Smooth muscle cell (in vitro differentiated cells): ENCODE results near the gene FARSA. TPM values are rescaled to one million over a fixed set of nuclear protein-coding genes. Genes with fewer than 3 reads are reported as not detected.
A peak's percentile ranks its signal among the peaks of the same experiment; 100 is the strongest.
"Not testable (repeated sequence)": the region's sequence is repeated elsewhere in the genome, so short reads cannot be mapped to it uniquely, and the experiment has no call there.

Experiments
- DNase-seq: peaks from one replicate; lab custom pipeline; 2025; ENCODE audit not compliant: unreplicated experiment; lab: John Stamatoyannopoulos, UW
- H2AFZ ChIP-seq: fragments of 200-600 bp; sonication (generic); 2 replicates; pipeline ENCODE4 v1.6.0; 2016; ENCODE audit warnings: antibody characterized with exemption, low read depth, mild to moderate bottlenecking
- H3F3A ChIP-seq: fragments of 200-600 bp; sonication (generic); 2 replicates; pipeline ENCODE4 v1.6.0; 2017; ENCODE audit warnings: antibody characterized with exemption, low read depth
- H3K27ac ChIP-seq: fragments of 200-600 bp; sonication (generic); 2 replicates; pipeline ENCODE4 v1.5.1; 2016; ENCODE audit warnings: low read depth, mild to moderate bottlenecking
- H3K27me3 ChIP-seq: fragments of 200-600 bp; sonication (generic); 2 replicates; pipeline ENCODE4 v1.6.1; 2016; ENCODE audit warnings: low read depth, mild to moderate bottlenecking
- H3K36me3 ChIP-seq: fragments of 200-600 bp; sonication (generic); 2 replicates; pipeline ENCODE4 v1.5.1; 2016; ENCODE audit warnings: low read depth
- H3K4me1 ChIP-seq: fragments of 200-600 bp; sonication (generic); 2 replicates; pipeline ENCODE4 v1.5.1; 2016; ENCODE audit warnings: low read depth
- H3K4me2 ChIP-seq: fragments of 200-600 bp; sonication (generic); 2 replicates; pipeline ENCODE4 v1.6.0; 2016; ENCODE audit warnings: mild to moderate bottlenecking
- H3K4me3 ChIP-seq: fragments of 200-600 bp; sonication (generic); 2 replicates; pipeline ENCODE4 v1.5.1; 2016; ENCODE audit warnings: mild to moderate bottlenecking
- H3K79me2 ChIP-seq: fragments of 200-600 bp; sonication (generic); 2 replicates; pipeline ENCODE4 v1.6.0; 2016; ENCODE audit warnings: low read depth, mild to moderate bottlenecking
- H3K9ac ChIP-seq: fragments of 200-600 bp; sonication (generic); 2 replicates; pipeline ENCODE4 v1.6.0; 2016; ENCODE audit warnings: low read depth
- H3K9me3 ChIP-seq: fragments of 200-600 bp; sonication (generic); replicated peaks from 2 replicates; pipeline ENCODE4 v1.5.1; 2016; ENCODE audit warnings: low read depth
- H4K20me1 ChIP-seq: fragments of 200-600 bp; sonication (generic); 2 replicates; pipeline ENCODE4 v1.6.0; 2016; ENCODE audit warnings: low read depth
- WGBS: methylation state at CpG from one replicate; pipeline ENCODE4 v1.1.7; 2016; ENCODE audit warnings: low lambda C conversion rate; 5-methylcytosine and 5-hydroxymethylcytosine counted together
- polyA plus RNA-seq: library from polyadenylated mRNA; unstranded; fragments of >200 nt; fragmentation: Nextera tagmentation; extraction: Ambion mirVana; gene quantifications from 2 replicates; pipeline ENCODE4 v1.2.1, GENCODE V29; 2016
- total RNA-seq: library from RNA; depleted of rRNA; stranded (reverse); fragments of >200 nt; gene quantifications from 2 replicates; pipeline ENCODE4 v1.2.3, GENCODE V29; 2014
- TF ChIP-seq, protein P1 (sequence below): fragments of 200-600 bp; sonication (generic); IDR thresholded peaks from 2 replicates; pipeline ENCODE4 v1.5.1; 2017; ENCODE audit warnings: borderline replicate concordance, mild to moderate bottlenecking, antibody characterized with exemption; ENCODE audit not compliant: insufficient read depth, poor library complexity, severe bottlenecking

Gene FARSA
- total and polyA plus RNA-seq, 2 experiments from 2014 or later, result 46.1 to 86.9 TPM

DNA sequence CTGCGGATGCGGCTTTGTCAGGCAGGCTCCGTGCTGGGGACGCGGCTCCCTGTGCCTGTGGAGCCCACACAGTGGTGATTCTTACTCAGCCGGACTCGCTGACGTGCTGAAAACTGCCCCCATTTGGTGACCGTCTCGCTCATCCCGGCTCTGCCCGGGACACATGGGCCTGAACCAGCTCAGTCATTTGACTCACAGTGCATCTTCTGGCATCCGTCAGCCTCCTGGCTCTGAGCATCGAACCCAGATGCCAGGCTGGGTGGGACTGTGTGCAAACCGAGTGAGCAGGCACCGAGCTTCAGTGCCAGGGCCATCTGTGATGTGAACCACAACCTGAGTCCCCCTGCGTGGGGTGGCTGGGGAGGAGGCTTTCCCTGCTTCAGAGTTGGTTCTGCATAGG, 37.1 kb downstream of the FARSA start:
- Histone ChIP-seq H3K27ac (no peak overlapping the region), H3K27me3 (no peaks in the 10 kb centered on the region), H3K4me1 (no peaks in the 10 kb centered on the region), H3K4me3 (no peak overlapping the region), H3K4me2 (no peak overlapping the region), H3K36me3 (no peaks in the 10 kb centered on the region), H4K20me1 (no peaks in the 10 kb centered on the region), H3F3A (no peaks in the 10 kb centered on the region), H3K79me2 (no peaks in the 10 kb centered on the region), H2AFZ (no peak overlapping the region), H3K9ac (no peak overlapping the region), H3K9me3 (no peaks in the 10 kb centered on the region)
- WGBS, result 97% methylated on average over 15 of the region's 17 CpGs
- no peak for DNase-seq
- TF ChIP-seq, protein P1, sequence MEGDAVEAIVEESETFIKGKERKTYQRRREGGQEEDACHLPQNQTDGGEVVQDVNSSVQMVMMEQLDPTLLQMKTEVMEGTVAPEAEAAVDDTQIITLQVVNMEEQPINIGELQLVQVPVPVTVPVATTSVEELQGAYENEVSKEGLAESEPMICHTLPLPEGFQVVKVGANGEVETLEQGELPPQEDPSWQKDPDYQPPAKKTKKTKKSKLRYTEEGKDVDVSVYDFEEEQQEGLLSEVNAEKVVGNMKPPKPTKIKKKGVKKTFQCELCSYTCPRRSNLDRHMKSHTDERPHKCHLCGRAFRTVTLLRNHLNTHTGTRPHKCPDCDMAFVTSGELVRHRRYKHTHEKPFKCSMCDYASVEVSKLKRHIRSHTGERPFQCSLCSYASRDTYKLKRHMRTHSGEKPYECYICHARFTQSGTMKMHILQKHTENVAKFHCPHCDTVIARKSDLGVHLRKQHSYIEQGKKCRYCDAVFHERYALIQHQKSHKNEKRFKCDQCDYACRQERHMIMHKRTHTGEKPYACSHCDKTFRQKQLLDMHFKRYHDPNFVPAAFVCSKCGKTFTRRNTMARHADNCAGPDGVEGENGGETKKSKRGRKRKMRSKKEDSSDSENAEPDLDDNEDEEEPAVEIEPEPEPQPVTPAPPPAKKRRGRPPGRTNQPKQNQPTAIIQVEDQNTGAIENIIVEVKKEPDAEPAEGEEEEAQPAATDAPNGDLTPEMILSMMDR, result no peak

GRCh38 chr19:12893582-12893981, 39.9 kb downstream of the FARSA start:
- Histone ChIP-seq H3F3A (no peaks in the 10 kb centered on the region), H3K79me2 (no peaks in the 10 kb centered on the region), H3K9me3 (no peaks in the 10 kb centered on the region), H3K4me2 (no peak overlapping the region), H3K27ac (no peak overlapping the region), H2AFZ (no peak overlapping the region), H3K4me3 (no peak overlapping the region), H3K9ac (no peak overlapping the region), H3K27me3 (no peaks in the 10 kb centered on the region), H3K36me3 (no peaks in the 10 kb centered on the region), H3K4me1 (no peaks in the 10 kb centered on the region), H4K20me1 (no peaks in the 10 kb centered on the region)
- DNase-seq, result no peak
- 96% methylated on average over 5 of the region's 5 CpGs for WGBS
- TF ChIP-seq, protein P1, result no peak

- Histone ChIP-seq H3K9me3 (no peaks in the 10 kb centered on the region), H3K79me2 (no peaks in the 10 kb centered on the region), H3K4me2 (peak overlapping the region; percentile 92), H3K4me1 (no peaks in the 10 kb centered on the region), H2AFZ (no peak overlapping the region), H3K9ac (peak overlapping the region; percentile 70), H4K20me1 (no peaks in the 10 kb centered on the region), H3K36me3 (no peaks in the 10 kb centered on the region), H3K4me3 (peak overlapping the region; percentile 76), H3F3A (no peaks in the 10 kb centered on the region), H3K27ac (no peak overlapping the region), H3K27me3 (no peaks in the 10 kb centered on the region)
- DNase-seq, result no peak
- TF ChIP-seq, protein P1, result no peak
- WGBS, result 18% methylated on average over 26 of the region's 26 CpGs
These were observed 41.9 kb downstream of the FARSA start for GRCh38 chr19:12891553-12892021.

DNA sequence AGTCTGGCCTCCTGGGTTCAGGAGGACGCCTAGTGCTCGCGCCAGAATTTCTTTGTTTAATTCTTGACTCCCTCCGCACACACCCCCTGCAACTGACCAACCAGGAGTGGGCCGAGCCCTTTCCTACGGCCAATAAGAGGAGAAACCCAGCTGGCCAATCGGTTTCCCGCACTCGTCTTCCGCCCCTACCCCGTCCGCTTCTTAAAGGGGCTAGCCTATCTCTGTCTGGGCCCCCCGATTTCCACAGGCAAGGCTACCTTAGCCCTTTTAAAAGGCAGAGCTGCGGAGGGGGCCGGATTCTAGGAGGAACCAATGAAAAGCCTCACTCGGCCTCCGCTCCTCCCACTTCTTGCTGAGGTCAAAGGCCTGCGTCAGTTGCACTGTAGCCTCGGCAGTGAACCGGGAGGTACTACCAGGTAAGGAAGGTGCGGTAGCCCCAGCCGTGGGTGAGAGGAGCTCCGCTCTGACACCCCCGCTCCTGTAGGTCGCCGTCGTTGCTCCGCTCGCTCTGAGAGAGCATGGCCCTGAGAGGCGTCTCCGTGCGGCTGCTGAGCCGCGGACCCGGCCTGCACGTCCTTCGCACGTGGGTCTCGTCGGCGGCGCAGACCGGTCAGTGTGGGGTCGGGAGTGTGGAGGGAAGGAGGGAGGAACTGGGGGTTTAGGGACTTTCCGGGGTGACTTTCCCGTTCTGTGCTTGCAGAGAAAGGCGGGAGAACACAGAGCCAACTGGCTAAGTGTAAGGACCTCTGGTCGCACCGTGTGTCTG, 42.5 kb downstream of the FARSA start, which contains the start of gene GCDH:
Gene GCDH (plus strand): TSS at position 374 of the 766 bp plus-strand sequence. CDS start 145 bp downstream, at position 519.
- no peaks in the 10 kb centered on the region for H4K20me1 ChIP-seq
- H3K79me2 ChIP-seq, result no peaks in the 10 kb centered on the region
- H2AFZ ChIP-seq, result peak within 1 kb of the TSS; percentile 76
- no peaks in the 10 kb centered on the region for H3K4me1 ChIP-seq
- 2% methylated on average over 43 of the region's 49 CpGs for WGBS
- H3K36me3 ChIP-seq, result no peaks in the 10 kb centered on the region
- H3K4me2 ChIP-seq, result peak within 1 kb of the TSS; percentile 92
- peak within 1 kb of the TSS; percentile 70 for H3K9ac ChIP-seq
- TF ChIP-seq, protein P1, result no peak
- H3K27me3 ChIP-seq, result peaks cover 3% of the 10 kb centered on the region
- H3F3A ChIP-seq, result no peaks in the 10 kb centered on the region
- peak; percentile 80 for DNase-seq
- H3K4me3 ChIP-seq, result peak within 1 kb of the TSS; percentile 76
- H3K9me3 ChIP-seq, result no peaks in the 10 kb centered on the region
- H3K27ac ChIP-seq, result peak within 1 kb of the TSS; percentile 6

GRCh38 chr19:12890299-12890786, 43.2 kb downstream of the FARSA start:
- DNase-seq, H3K27me3 ChIP-seq, H3K9ac ChIP-seq, H3K27ac ChIP-seq, H3K4me1 ChIP-seq, H3K9me3 ChIP-seq, H4K20me1 ChIP-seq, H3F3A ChIP-seq, H3K36me3 ChIP-seq, H3K79me2 ChIP-seq: not testable (repeated sequence)
- H3K4me2 ChIP-seq, result peak overlapping the region; percentile 92
- H2AFZ ChIP-seq, result peak overlapping the region; percentile 68
- 35% methylated on average over 10 of the region's 10 CpGs for WGBS
- H3K4me3 ChIP-seq, result peak overlapping the region; percentile 76
